ACC112 (cell line): Measurements from ENCODE around the gene ACTR2.
"Not testable (repeated sequence)": the region's sequence is repeated elsewhere in the genome, so short reads cannot be mapped to it uniquely, and the experiment has no call there.

Experiments
- H2AFZ ChIP-seq: fragments of 200-600 bp; sonication (generic); one replicate; pipeline ENCODE4 v1.6.0; 2017; ENCODE audit warnings: antibody characterized with exemption, low read length; ENCODE audit not compliant: unreplicated experiment
- H3K27ac ChIP-seq: fragments of 200-600 bp; sonication (generic); 2 replicates; pipeline ENCODE4 v1.5.1; 2014; ENCODE audit warnings: low read depth, mild to moderate bottlenecking, antibody characterized with exemption, low read length, moderate library complexity
- H3K27me3 ChIP-seq: fragments of 200-600 bp; sonication (generic); 2 replicates; pipeline ENCODE4 v1.6.1; 2014; ENCODE audit warnings: mild to moderate bottlenecking, antibody characterized with exemption, low read length, moderate library complexity, mixed read lengths; ENCODE audit not compliant: insufficient read depth
- H3K36me3 ChIP-seq: fragments of 200-600 bp; sonication (generic); 2 replicates; pipeline ENCODE4 v1.6.1; 2016; ENCODE audit warnings: mild to moderate bottlenecking, antibody characterized with exemption, low read length, moderate library complexity, mixed read lengths; ENCODE audit not compliant: insufficient read depth
- H3K4me1 ChIP-seq: fragments of 200-600 bp; sonication (generic); one replicate; pipeline ENCODE4 v1.6.1; 2016; ENCODE audit warnings: low read length, mixed read lengths; ENCODE audit not compliant: insufficient read depth, unreplicated experiment, control insufficient read depth
- H3K4me3 ChIP-seq: fragments of 200-600 bp; sonication (generic); 2 replicates; pipeline ENCODE4 v1.5.1; 2014; ENCODE audit warnings: mild to moderate bottlenecking, low read depth, low read length
- H3K79me2 ChIP-seq: fragments of 200-600 bp; sonication (generic); one replicate; pipeline ENCODE4 v1.6.0; 2016; ENCODE audit warnings: low read length; ENCODE audit not compliant: control insufficient read depth, unreplicated experiment, insufficient read depth

The ACTR2 gene

DNA sequence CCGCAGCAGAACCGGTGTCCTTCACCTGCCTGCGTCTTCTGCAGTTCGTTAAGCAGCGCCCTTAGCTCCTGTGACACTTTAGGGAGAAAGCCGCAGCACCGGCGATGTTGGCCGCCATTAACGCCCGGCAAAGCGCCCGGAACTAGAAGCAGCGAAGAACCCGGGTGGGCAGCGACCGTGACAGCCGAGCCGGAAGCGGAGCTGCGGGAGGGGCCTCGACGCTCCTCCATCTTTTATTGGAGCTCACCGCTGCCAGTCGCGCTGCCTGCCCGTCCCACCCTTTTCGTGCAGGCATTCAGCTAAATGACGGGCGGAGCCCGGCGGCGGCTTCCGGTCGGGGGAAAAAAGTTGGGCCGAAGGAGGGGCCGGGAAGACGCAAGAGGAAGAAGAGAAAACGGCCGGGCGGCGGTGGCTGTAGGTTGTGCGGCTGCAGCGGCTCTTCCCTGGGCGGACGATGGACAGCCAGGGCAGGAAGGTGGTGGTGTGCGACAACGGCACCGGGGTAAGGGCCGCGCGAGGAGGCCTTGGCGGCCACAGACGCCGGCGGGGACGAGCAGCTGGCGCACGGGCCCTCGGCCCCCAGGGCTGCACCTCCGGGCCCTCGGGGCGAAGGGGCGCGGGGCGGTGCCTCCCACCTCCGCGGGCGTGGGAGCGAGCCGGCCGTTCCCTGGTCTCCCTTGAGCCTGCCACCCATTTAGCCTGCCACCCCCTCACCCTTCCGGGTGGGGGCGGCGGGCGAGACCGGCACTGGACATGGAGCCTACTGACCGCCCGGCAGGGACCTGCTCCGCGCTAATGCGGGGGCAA is at the start of gene ACTR2:
Gene ACTR2, plus strand, starts transcription at position 376 of the 807 bp plus-strand sequence. Its CDS starts 79 bp downstream, at position 455.
- Histone ChIP-seq H2AFZ (peak within 1 kb of the TSS; percentile 96), H3K4me1 (peaks cover 28% of the 10 kb centered on the region), H3K4me3 (peak within 1 kb of the TSS; percentile 96), H3K27ac (peak within 1 kb of the TSS; percentile 91), H3K27me3 (no peaks in the 10 kb centered on the region), H3K79me2 (peaks cover 63% of the 10 kb centered on the region), H3K36me3 (no peaks in the 10 kb centered on the region)

DNA sequence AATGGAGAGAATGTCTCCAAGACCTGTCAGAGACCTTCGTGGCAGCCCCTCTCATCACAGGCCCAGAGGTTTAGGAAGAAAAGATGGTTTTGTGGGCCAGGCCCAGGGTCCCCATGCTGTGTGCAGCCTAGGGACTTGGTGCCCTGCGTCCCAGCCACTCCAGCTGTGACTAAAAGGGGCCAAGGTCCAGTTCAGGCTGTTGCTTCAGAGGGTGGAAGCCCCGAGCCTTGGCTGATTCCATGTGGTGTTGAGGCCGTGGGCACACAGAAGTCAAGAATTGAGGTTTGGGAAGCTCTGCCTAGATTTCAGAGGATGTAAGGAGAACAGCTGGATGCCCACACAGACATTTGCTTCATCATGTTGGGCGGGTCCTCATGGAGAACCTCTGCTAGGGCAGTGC is 45.1 kb upstream of the ACTR2 start:
- Histone ChIP-seq H3K4me3 (no peak overlapping the region), H3K4me1 (no peaks in the 10 kb centered on the region), H3K27ac (no peak overlapping the region)

DNA sequence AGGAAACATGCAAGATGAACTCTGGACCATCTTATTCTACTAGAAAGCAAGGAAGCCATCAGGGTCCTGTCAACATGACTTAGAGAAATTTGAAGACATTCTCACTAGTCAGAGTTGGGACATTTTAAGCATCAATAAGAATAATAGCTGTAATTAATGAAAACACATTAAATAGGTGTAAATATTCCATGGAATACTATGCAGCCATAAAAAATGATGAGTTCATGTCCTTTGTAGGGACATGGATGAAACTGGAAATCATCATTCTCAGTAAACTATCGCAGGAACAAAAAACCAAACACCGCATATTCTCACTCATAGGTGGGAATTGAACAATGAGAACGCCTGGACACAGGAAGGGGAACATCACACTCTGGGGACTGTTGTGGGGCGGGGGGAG is 44.2 kb upstream of the ACTR2 start:
- H3K36me3 ChIP-seq, H2AFZ ChIP-seq, H3K4me3 ChIP-seq, H3K27me3 ChIP-seq, H3K27ac ChIP-seq, H3K79me2 ChIP-seq, H3K4me1 ChIP-seq: not testable (repeated sequence)

More for the DNA sequence above, 45.1 kb upstream of the ACTR2 start:
- Histone ChIP-seq H3K36me3 (no peaks in the 10 kb centered on the region), H3K79me2 (no peaks in the 10 kb centered on the region), H3K27me3 (no peaks in the 10 kb centered on the region), H2AFZ (no peak overlapping the region)

DNA sequence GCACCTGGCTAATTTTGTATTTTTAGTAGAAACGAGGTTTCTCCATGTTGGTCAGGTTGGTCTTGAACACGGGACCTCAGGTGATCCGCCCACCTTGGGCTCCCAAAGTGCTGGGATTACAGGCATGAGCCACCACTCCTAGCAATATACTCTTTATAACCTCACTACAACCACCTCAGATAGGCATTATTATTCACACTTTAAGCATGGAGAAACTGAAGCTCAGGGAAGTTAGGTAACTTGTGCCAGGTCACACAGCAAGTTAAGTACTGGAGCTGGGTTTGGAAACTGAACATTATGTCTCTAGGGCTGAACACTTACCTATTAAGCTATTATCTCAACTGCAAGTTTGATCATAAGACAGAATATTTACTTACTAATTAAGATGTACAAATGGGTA is 42.6 kb upstream of the ACTR2 start:
- no peaks in the 10 kb centered on the region for H3K27me3 ChIP-seq
- H3K36me3 ChIP-seq, result no peaks in the 10 kb centered on the region
- no peak overlapping the region for H3K4me3 ChIP-seq
- no peak overlapping the region for H3K27ac ChIP-seq
- H3K4me1 ChIP-seq, result no peaks in the 10 kb centered on the region
- no peaks in the 10 kb centered on the region for H3K79me2 ChIP-seq
- no peak overlapping the region for H2AFZ ChIP-seq

DNA sequence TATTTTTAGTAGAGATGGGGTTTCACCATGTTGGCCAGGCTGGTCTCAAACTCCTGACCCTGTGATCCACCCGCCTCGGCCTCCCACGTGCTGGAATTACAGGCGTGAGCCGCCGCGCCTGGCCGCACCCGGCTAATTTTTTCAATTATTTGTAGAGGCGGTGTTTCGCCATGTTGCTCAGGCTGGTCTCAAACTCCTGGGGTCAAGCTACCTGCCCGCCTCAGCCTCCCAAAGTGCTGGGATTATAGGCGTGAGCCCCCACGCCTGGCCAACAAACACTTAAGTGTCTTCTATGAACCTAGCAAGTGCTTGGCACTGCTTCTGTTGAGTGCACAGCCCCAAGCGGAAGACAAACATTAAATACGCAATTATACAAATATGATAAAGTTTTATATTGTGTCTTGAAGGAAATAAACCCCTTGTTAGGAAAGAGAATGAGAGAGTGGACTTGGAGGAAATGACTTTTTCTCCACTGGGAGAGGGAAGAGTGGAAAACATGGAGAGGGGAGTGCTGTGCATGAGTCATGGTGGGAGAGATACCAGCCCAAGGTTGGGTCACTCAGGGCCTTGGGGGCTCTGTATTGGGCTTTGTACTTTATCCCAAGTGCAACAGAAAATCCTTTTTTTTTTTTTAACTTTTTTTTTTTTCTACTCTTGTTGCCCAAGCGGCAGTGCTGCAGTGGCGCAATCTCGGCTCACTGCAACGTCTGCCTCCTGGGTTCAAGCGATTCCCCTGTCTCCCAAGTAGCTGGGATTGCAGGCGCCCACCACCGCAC is 41.4 kb upstream of the ACTR2 start:
- H3K79me2 ChIP-seq, result no peaks in the 10 kb centered on the region
- H3K36me3 ChIP-seq, result no peaks in the 10 kb centered on the region
- H3K27ac ChIP-seq, result no peak overlapping the region
- H3K4me1 ChIP-seq, result no peaks in the 10 kb centered on the region
- H2AFZ ChIP-seq, result no peak overlapping the region
- H3K4me3 ChIP-seq, result no peak overlapping the region
- no peaks in the 10 kb centered on the region for H3K27me3 ChIP-seq

DNA sequence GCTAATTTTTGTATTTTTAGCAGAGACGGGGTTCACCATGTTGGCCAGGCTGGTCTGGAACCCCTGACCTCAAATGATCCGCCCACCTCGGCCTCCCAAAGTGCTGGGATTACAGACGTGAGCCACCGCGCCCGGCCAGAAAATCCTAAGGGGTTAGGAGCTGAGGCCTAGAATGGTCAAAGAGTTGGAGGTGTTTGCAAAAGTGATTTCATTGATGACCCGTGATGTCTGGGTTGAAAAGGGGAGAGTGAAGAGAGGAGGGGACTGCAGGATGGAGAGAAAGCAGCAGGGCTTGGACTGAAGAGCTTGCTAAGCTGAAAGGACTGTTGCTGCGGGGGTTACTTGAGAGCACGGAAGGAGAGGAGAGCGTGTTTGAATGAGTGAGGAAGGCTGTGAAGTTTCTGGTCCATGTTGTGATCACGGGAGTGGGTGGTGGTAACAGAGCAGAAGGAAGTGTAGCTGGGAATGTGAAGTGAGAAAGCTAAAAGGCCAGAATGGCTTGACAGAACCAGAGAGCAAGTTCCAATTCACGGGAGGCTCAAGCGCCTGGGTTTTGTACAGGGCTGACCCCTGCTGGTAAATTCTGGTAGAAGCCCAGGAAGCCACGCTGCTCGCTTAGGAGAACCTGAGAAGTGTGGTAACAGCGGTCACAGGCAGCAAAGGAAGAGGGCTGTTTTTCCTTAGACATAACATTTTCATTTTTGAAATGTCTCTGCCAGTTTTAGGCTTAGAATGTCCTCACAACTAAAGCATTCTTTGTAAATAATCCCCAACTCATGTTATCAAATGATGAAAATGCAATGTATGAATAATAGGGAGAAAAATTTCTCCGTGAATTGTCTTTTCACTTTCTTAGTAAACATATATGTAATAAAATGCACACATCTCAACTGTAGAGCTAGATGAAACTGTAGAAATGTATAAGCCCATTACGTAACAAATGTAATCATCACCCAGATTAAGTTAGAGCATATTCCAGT is 40.5 kb upstream of the ACTR2 start:
- no peaks in the 10 kb centered on the region for H3K4me1 ChIP-seq
- no peak overlapping the region for H3K4me3 ChIP-seq
- H3K27me3 ChIP-seq, result no peaks in the 10 kb centered on the region
- no peaks in the 10 kb centered on the region for H3K36me3 ChIP-seq
- H3K79me2 ChIP-seq, result no peaks in the 10 kb centered on the region
- H3K27ac ChIP-seq, result no peak overlapping the region
- no peak overlapping the region for H2AFZ ChIP-seq

DNA sequence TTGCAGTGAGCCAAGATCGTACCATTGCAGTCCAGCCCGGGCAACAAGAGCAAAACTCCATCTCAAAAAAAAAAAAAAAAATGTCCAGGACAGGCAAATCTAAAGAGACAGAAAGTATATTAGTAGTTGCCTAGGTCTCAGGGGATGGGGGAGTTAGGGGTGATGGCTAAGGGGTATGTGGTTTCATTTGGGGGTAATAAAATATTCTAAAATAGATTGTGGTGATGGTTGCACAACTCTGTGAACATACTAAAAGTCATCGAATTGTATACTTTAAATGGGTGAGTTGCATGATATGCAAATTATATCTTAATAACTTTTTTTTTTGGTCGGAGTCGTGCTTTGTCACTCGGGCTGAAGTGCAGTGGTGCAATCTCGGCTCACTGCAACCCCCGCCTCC is 34.2 kb upstream of the ACTR2 start:
- Histone ChIP-seq H3K27me3 (no peaks in the 10 kb centered on the region), H3K79me2 (no peaks in the 10 kb centered on the region), H3K4me3 (no peak overlapping the region), H3K4me1 (no peaks in the 10 kb centered on the region), H2AFZ (no peak overlapping the region), H3K36me3 (no peaks in the 10 kb centered on the region), H3K27ac (no peak overlapping the region)

DNA sequence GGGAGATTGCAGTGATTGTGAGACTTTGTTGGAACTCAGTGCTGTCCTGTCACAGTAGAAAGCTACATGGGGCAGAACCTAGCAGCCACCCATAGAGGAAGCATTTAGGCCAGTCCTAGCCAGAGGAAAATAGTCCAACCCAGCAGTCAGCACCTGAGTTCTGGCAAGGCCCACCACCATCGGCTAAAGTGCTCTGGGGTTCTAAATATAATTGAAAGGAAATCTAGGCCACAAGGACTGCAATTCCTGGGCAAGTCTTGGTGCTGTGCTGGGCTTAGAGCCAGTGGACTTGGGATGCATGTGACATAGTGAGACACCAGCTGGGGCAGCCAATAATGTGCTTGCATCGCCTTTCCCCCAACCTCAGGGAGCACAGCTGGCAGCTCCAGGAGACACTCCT is 28.9 kb upstream of the ACTR2 start:
- H2AFZ ChIP-seq, result no peak overlapping the region
- H3K4me3 ChIP-seq, result no peak overlapping the region
- no peaks in the 10 kb centered on the region for H3K27me3 ChIP-seq
- no peaks in the 10 kb centered on the region for H3K36me3 ChIP-seq
- no peak overlapping the region for H3K27ac ChIP-seq
- peaks cover 3% of the 10 kb centered on the region for H3K4me1 ChIP-seq
- H3K79me2 ChIP-seq, result no peaks in the 10 kb centered on the region

DNA sequence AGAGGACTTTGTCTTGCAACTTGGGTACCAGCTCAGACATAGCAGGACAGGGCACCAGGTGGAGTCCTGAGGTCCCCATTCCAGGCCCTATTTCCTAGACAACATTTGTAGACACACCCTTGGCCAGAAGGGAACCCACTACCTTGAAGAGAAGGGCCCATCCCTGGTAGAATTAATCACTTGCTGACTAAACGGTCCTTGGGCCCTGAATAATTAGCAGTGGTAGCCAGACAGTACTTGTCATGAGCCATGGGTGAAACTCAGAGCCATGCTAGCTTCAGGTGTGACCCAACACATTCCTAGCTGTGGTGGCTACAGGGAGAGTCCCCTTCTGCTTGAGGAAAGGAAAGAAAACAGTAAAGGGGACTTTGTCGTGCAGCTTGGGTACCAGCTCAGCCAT is 28.5 kb upstream of the ACTR2 start:
- Histone ChIP-seq H3K36me3 (no peaks in the 10 kb centered on the region), H3K79me2 (no peaks in the 10 kb centered on the region), H3K27ac (no peak overlapping the region), H2AFZ (no peak overlapping the region), H3K4me1 (peaks cover 3% of the 10 kb centered on the region), H3K27me3 (no peaks in the 10 kb centered on the region), H3K4me3 (no peak overlapping the region)

DNA sequence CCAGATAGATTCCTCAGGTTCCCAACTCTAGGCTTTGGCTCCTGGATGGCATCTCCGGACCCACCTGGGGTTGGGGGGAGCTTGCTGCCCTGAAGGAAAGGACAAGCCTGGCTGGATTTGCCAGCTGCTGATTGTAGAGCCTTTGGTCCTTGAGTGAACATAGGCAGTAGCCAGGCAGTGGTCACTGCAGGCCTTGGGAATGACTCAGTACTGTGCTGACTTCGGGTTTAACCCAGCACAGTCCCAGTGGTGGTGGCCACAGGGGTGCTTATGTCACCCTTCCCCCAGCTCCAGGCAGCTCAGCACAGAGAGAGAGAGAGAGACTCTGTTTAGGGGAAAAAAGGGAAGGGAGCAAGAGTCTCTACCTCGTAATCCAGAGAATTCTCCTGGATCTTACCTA is 27.7 kb upstream of the ACTR2 start:
- Histone ChIP-seq H2AFZ (no peak overlapping the region), H3K27ac (no peak overlapping the region), H3K79me2 (no peaks in the 10 kb centered on the region), H3K4me3 (no peak overlapping the region), H3K36me3 (no peaks in the 10 kb centered on the region), H3K27me3 (no peaks in the 10 kb centered on the region), H3K4me1 (peaks cover 3% of the 10 kb centered on the region)
